Measurements from ENCODE around the gene PTPRG. TPM values are rescaled to one million over a fixed set of nuclear protein-coding genes. Genes with fewer than 3 reads are reported as not detected.

Gene PTPRG
- total and polyA plus RNA-seq, 2 donors: 22.7 to 95.3 TPM

- no peaks in the 10 kb centered on the region for H3K36me3 ChIP-seq (ENCODE audit: insufficient read depth)
- peak overlapping the region; percentile 28 for H3K27ac ChIP-seq (ENCODE audit: low read depth)
- 80% methylated on average over 4 of the region's 4 CpGs for WGBS
- DNase-seq (ENCODE audit: extremely low spot score): no peak
- H3K4me1 ChIP-seq (ENCODE audit: insufficient read depth): peaks cover 3% of the 10 kb centered on the region
- H3K4me3 ChIP-seq (ENCODE audit: low read depth, low read length): no peak overlapping the region
Measured at GRCh38 chr3:62098646-62099365, 537.4 kb downstream of the PTPRG start.

GRCh38 chr3:62100282-62100989, 539.1 kb downstream of the PTPRG start:
- Histone ChIP-seq H3K27ac (ENCODE audit: low read depth) (no peak overlapping the region), H3K4me1 (ENCODE audit: insufficient read depth) (peaks cover 3% of the 10 kb centered on the region), H3K36me3 (ENCODE audit: insufficient read depth) (no peaks in the 10 kb centered on the region), H3K4me3 (ENCODE audit: low read depth, low read length) (no peak overlapping the region)
- DNase-seq (ENCODE audit: extremely low spot score): no peak
- WGBS: 61% methylated on average over 7 of the region's 7 CpGs

- 47% methylated on average over 1 of the region's 1 CpG for WGBS
- Histone ChIP-seq H3K27ac (ENCODE audit: low read depth) (no peak overlapping the region), H3K36me3 (ENCODE audit: insufficient read depth) (no peaks in the 10 kb centered on the region), H3K4me3 (ENCODE audit: low read depth, low read length) (no peak overlapping the region), H3K4me1 (ENCODE audit: insufficient read depth) (peaks cover 3% of the 10 kb centered on the region)
- DNase-seq (ENCODE audit: extremely low spot score): no peak
Measured at GRCh38 chr3:62101488-62101887, 540.1 kb downstream of the PTPRG start.

- no peak for DNase-seq (ENCODE audit: extremely low spot score)
- no peak overlapping the region for H3K27ac ChIP-seq (ENCODE audit: low read depth)
- no peaks in the 10 kb centered on the region for H3K36me3 ChIP-seq (ENCODE audit: insufficient read depth)
- H3K4me1 ChIP-seq (ENCODE audit: insufficient read depth): peaks cover 3% of the 10 kb centered on the region
- 91% methylated on average over 3 of the region's 3 CpGs for WGBS
- H3K4me3 ChIP-seq (ENCODE audit: low read depth, low read length): no peak overlapping the region
Measured at GRCh38 chr3:62103531-62103930, 542.2 kb downstream of the PTPRG start.

- WGBS: 57% methylated on average over 1 of the region's 1 CpG
- no peaks in the 10 kb centered on the region for H3K36me3 ChIP-seq (ENCODE audit: insufficient read depth)
- H3K4me3 ChIP-seq (ENCODE audit: low read depth, low read length): no peak overlapping the region
- no peak for DNase-seq (ENCODE audit: extremely low spot score)
- no peak overlapping the region for H3K27ac ChIP-seq (ENCODE audit: low read depth)
- H3K4me1 ChIP-seq (ENCODE audit: insufficient read depth): no peaks in the 10 kb centered on the region
Measured at GRCh38 chr3:62109534-62109933, 548.2 kb downstream of the PTPRG start.

GRCh38 chr3:62110443-62111225, 549.3 kb downstream of the PTPRG start:
- no peak overlapping the region for H3K27ac ChIP-seq (ENCODE audit: low read depth)
- 95% methylated on average over 5 of the region's 5 CpGs for WGBS
- no peak overlapping the region for H3K4me3 ChIP-seq (ENCODE audit: low read depth, low read length)
- no peaks in the 10 kb centered on the region for H3K4me1 ChIP-seq (ENCODE audit: insufficient read depth)
- DNase-seq (ENCODE audit: extremely low spot score): no peak
- no peaks in the 10 kb centered on the region for H3K36me3 ChIP-seq (ENCODE audit: insufficient read depth)

GRCh38 chr3:62113092-62113491, 551.7 kb downstream of the PTPRG start:
- no peak overlapping the region for H3K27ac ChIP-seq (ENCODE audit: low read depth)
- H3K36me3 ChIP-seq (ENCODE audit: insufficient read depth): no peaks in the 10 kb centered on the region
- DNase-seq (ENCODE audit: extremely low spot score): no peak
- 96% methylated on average over 3 of the region's 3 CpGs for WGBS
- H3K4me1 ChIP-seq (ENCODE audit: insufficient read depth): no peaks in the 10 kb centered on the region
- no peak overlapping the region for H3K4me3 ChIP-seq (ENCODE audit: low read depth, low read length)

- 87% methylated on average over 1 of the region's 1 CpG for WGBS
- DNase-seq (ENCODE audit: extremely low spot score): no peak
- no peaks in the 10 kb centered on the region for H3K4me1 ChIP-seq (ENCODE audit: insufficient read depth)
- H3K4me3 ChIP-seq (ENCODE audit: low read depth, low read length): no peak overlapping the region
- H3K36me3 ChIP-seq (ENCODE audit: insufficient read depth): no peaks in the 10 kb centered on the region
- no peak overlapping the region for H3K27ac ChIP-seq (ENCODE audit: low read depth)
Measured at GRCh38 chr3:62114763-62115162, 553.4 kb downstream of the PTPRG start.

GRCh38 chr3:62117903-62118548, 556.7 kb downstream of the PTPRG start:
- WGBS: 42% methylated on average over 3 of the region's 3 CpGs
- Histone ChIP-seq H3K4me1 (ENCODE audit: insufficient read depth) (no peaks in the 10 kb centered on the region), H3K27ac (ENCODE audit: low read depth) (no peak overlapping the region)

GRCh38 chr3:62119139-62119538, 557.8 kb downstream of the PTPRG start:
- 96% methylated on average over 4 of the region's 4 CpGs for WGBS
- DNase-seq (ENCODE audit: extremely low spot score): no peak
- H3K4me3 ChIP-seq (ENCODE audit: low read depth, low read length): no peak overlapping the region
- H3K36me3 ChIP-seq (ENCODE audit: insufficient read depth): no peaks in the 10 kb centered on the region
- H3K4me1 ChIP-seq (ENCODE audit: insufficient read depth): no peaks in the 10 kb centered on the region
- H3K27ac ChIP-seq (ENCODE audit: low read depth): no peak overlapping the region

More at GRCh38 chr3:62117903-62118548, 556.7 kb downstream of the PTPRG start:
- no peak for DNase-seq (ENCODE audit: extremely low spot score)
- Histone ChIP-seq H3K36me3 (ENCODE audit: insufficient read depth) (no peaks in the 10 kb centered on the region), H3K4me3 (ENCODE audit: low read depth, low read length) (no peak overlapping the region)

- H3K36me3 ChIP-seq (ENCODE audit: insufficient read depth): no peaks in the 10 kb centered on the region
- no peak overlapping the region for H3K27ac ChIP-seq (ENCODE audit: low read depth)
- H3K4me1 ChIP-seq (ENCODE audit: insufficient read depth): no peaks in the 10 kb centered on the region
- 73% methylated on average over 4 of the region's 4 CpGs for WGBS
- no peak overlapping the region for H3K4me3 ChIP-seq (ENCODE audit: low read depth, low read length)
- DNase-seq (ENCODE audit: extremely low spot score): no peak
Measured at GRCh38 chr3:62122819-62123218, 561.4 kb downstream of the PTPRG start.

- DNase-seq (ENCODE audit: extremely low spot score): no peak
- no peaks in the 10 kb centered on the region for H3K36me3 ChIP-seq (ENCODE audit: insufficient read depth)
Measured at GRCh38 chr3:62125380-62125779, 564.0 kb downstream of the PTPRG start.

GRCh38 chr3:62127116-62127515, 565.7 kb downstream of the PTPRG start:
- Histone ChIP-seq H3K36me3 (ENCODE audit: insufficient read depth) (no peaks in the 10 kb centered on the region), H3K4me1 (ENCODE audit: insufficient read depth) (no peaks in the 10 kb centered on the region), H3K4me3 (ENCODE audit: low read depth, low read length) (no peak overlapping the region), H3K27ac (ENCODE audit: low read depth) (no peak overlapping the region)
- WGBS: 96% methylated on average over 3 of the region's 3 CpGs
- no peak for DNase-seq (ENCODE audit: extremely low spot score)

More at GRCh38 chr3:62125380-62125779, 564.0 kb downstream of the PTPRG start:
- 87% methylated on average over 4 of the region's 4 CpGs for WGBS
- Histone ChIP-seq H3K4me3 (ENCODE audit: low read depth, low read length) (no peak overlapping the region), H3K4me1 (ENCODE audit: insufficient read depth) (no peaks in the 10 kb centered on the region), H3K27ac (ENCODE audit: low read depth) (no peak overlapping the region)
